Measurements from ENCODE around the gene ETV3.
"Not testable (repeated sequence)": the region's sequence is repeated elsewhere in the genome, so short reads cannot be mapped to it uniquely, and the experiment has no call there.

The ETV3 gene

GRCh38 chr1:157111396-157112165 lies 26.6 kb downstream of the ETV3 start:
- DNase-seq = no peak

- no peak for DNase-seq
Measured at GRCh38 chr1:157110686-157111085, 27.5 kb downstream of the ETV3 start.

- no peak for DNase-seq
Measured at GRCh38 chr1:157110003-157110402, 28.2 kb downstream of the ETV3 start.

GRCh38 chr1:157108448-157108847 lies 29.7 kb downstream of the ETV3 start:
- no peak for DNase-seq

GRCh38 chr1:157107702-157108101 lies 30.5 kb downstream of the ETV3 start:
- no peak for DNase-seq

GRCh38 chr1:157106813-157107189 lies 31.4 kb downstream of the ETV3 start:
- DNase-seq = no peak

GRCh38 chr1:157105988-157106812 lies 32.0 kb downstream of the ETV3 start:
- DNase-seq = no peak

- DNase-seq = no peak
Measured at GRCh38 chr1:157105298-157105987, 32.8 kb downstream of the ETV3 start.

GRCh38 chr1:157104598-157105293 lies 33.4 kb downstream of the ETV3 start:
- DNase-seq = no peak

- DNase-seq = no peak
Measured at GRCh38 chr1:157103268-157103667, 34.9 kb downstream of the ETV3 start.

- DNase-seq = no peak
Measured at GRCh38 chr1:157101149-157101548, 37.0 kb downstream of the ETV3 start.

GRCh38 chr1:157099633-157100009 lies 38.6 kb downstream of the ETV3 start, which contains the start of gene ETV3L:
Gene ETV3L (minus strand): TSS chr1:157099808. CDS start chr1:157099523, 285 bp downstream.
- DNase-seq = no peak

GRCh38 chr1:157098987-157099632 lies 39.1 kb downstream of the ETV3 start:
- DNase-seq = not testable (repeated sequence)

GRCh38 chr1:157098519-157098918 lies 39.7 kb downstream of the ETV3 start:
- no peak for DNase-seq

GRCh38 chr1:157097692-157098091 lies 40.5 kb downstream of the ETV3 start:
- DNase-seq = no peak

- DNase-seq = no peak
Measured at GRCh38 chr1:157096881-157097280, 41.3 kb downstream of the ETV3 start.

GRCh38 chr1:157095551-157095950 lies 42.6 kb downstream of the ETV3 start:
- DNase-seq = no peak

GRCh38 chr1:157095091-157095490 lies 43.1 kb downstream of the ETV3 start:
- DNase-seq = no peak

- no peak for DNase-seq
Measured at GRCh38 chr1:157092831-157093230, 45.4 kb downstream of the ETV3 start.

- DNase-seq = no peak
Measured at GRCh38 chr1:157091668-157092273, 46.4 kb downstream of the ETV3 start.

- DNase-seq = no peak
Measured at GRCh38 chr1:157091186-157091585, 47.0 kb downstream of the ETV3 start.

- no peak for DNase-seq
Measured at GRCh38 chr1:157090771-157091170, 47.4 kb downstream of the ETV3 start.
